ENCODE data around the gene STXBP4. TPM values are rescaled to one million over a fixed set of nuclear protein-coding genes. Genes with fewer than 3 reads are reported as not detected.

The STXBP4 gene
- total and polyA plus RNA-seq, 2 experiments from 2014 or later: 25.0 to 52.1 TPM

GRCh38 chr17:55174133-55174532 lies 205.6 kb downstream of the STXBP4 start:
- Mint-ChIP-seq H3K36me3 (ENCODE audit: low read depth) (peaks cover 10% of the 10 kb centered on the region), H3K27ac (no peak overlapping the region), H3K9me3 (peaks cover 10% of the 10 kb centered on the region), H3K4me3 (no peak overlapping the region), H3K27me3 (ENCODE audit: insufficient read depth, low read depth, poor library complexity) (peaks cover 4% of the 10 kb centered on the region), H3K4me1 (no peaks in the 10 kb centered on the region)
- H3K36me3 ChIP-seq (ENCODE audit: insufficient read depth): no peaks in the 10 kb centered on the region
- DNase-seq (ENCODE audit: low spot score): no peak
- no peak overlapping the region for H2AFZ ChIP-seq
- H3K4me3 ChIP-seq: no peak overlapping the region
- no peak overlapping the region for H3K27ac ChIP-seq (ENCODE audit: low read depth)
- no peak for TF ChIP-seq ZNF331 (CRISPR knock-in tag; IDR thresholded peaks at IDR 0.05; ENCODE audit: low read depth)
- TF ChIP-seq REST (IDR thresholded peaks at IDR 0.05; ENCODE audit: unreplicated experiment): no peak
- TF ChIP-seq ZNF462 (CRISPR knock-in tag; IDR thresholded peaks at IDR 0.05): no peak
- no peak for TF ChIP-seq JUNB (IDR thresholded peaks at IDR 0.05; ENCODE audit: unreplicated experiment)
- no peaks in the 10 kb centered on the region for H4K20me1 ChIP-seq (replicated peaks; ENCODE audit: insufficient read depth)
- H3K4me2 ChIP-seq: no peak overlapping the region
- H3K27me3 ChIP-seq (ENCODE audit: insufficient read depth): no peaks in the 10 kb centered on the region
- H3F3A ChIP-seq (replicated peaks; ENCODE audit: low read depth): no peaks in the 10 kb centered on the region
- H3K9me2 ChIP-seq (ENCODE audit: insufficient read depth): no peaks in the 10 kb centered on the region
- no peaks in the 10 kb centered on the region for H3K79me2 ChIP-seq (replicated peaks; ENCODE audit: insufficient read depth)
- no peak for ATAC-seq
- H3K4me1 ChIP-seq (ENCODE audit: insufficient read depth): no peaks in the 10 kb centered on the region
